ENCODE data around the gene AGPAT4.

AGPAT4 gene

GRCh38 chr6:161166176-161166575, 107.7 kb downstream of the AGPAT4 start:
- DNase-seq, result no peak

- DNase-seq, result no peak
Measured at GRCh38 chr6:161164182-161164625, 109.7 kb downstream of the AGPAT4 start.

DNA sequence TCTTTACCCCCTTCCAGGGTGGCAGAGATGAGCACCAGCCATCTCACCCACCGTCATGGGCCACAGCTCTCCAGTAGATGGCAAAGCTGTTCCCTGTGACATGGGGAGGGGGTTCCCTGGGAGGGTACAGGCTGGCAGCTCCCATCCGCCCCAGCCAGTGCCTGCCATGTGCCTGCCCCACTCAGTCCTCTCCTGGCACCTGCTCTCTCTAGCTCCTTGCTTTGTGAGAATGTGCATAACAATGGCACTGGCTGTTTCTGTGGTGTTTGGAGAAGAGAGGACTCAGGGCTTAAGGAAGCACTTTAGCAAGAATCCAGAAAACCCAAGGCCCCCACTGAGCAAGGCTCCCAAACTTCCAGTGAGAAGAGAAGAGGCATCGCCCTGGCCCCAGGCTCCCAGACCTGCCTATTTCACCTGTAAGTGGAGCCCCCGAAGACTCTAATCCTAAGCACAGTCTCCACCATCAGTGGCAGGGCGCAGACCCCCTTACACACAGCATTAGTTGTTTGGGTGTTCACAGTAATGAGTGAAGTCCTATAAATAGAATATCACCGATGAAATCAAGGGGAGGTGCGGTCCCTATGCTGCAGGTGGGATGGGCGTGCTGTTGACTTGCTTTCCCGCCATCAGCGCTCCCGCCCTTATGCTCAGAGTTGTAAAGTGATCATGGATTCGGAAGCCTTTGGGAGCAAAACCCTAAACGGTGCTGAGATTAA, 110.2 kb downstream of the AGPAT4 start:
- peak in 1 of 14 donors; percentile 29 for DNase-seq

DNA sequence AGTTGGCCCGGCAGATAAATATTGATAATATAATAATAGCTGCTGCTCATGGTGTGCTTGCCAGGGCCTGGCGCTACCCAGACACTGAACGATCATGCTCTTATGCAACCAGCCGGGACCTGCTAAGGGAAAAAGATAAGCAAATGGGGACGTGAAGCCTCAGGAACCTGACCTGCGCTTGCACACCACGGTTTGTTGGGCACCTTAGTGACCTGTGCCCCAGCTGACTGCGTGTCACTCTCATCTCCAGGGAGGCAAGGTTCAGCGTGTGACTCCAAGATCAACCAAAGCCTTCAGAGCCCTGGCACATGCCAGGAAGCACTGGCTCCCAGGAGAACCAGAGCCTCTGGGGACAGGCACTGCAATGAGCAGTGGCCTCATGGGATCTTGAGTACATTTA, 111.1 kb downstream of the AGPAT4 start:
- no peak for DNase-seq

- DNase-seq, result no peak
Measured at GRCh38 chr6:161161889-161162624, 111.8 kb downstream of the AGPAT4 start.

DNA sequence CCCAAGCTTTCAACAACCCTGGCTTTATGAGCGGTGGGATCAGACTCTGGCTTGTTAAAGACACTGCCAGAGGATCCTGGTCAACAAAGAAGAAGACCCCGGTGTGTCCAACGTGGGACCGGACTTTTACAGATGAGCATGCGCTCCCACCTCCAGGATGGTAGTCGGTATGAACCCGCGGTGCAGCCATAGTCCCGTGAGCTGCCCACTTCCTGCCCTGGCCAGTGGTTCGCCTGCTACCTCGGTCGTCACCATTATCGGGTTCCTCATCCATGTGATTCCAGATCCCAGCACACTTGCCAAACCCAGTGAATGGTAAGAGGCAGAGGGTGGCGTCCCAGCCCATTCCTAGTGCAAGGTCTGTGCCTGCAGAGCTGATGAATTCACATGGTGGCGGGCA, 112.7 kb downstream of the AGPAT4 start:
- no peak for DNase-seq

DNA sequence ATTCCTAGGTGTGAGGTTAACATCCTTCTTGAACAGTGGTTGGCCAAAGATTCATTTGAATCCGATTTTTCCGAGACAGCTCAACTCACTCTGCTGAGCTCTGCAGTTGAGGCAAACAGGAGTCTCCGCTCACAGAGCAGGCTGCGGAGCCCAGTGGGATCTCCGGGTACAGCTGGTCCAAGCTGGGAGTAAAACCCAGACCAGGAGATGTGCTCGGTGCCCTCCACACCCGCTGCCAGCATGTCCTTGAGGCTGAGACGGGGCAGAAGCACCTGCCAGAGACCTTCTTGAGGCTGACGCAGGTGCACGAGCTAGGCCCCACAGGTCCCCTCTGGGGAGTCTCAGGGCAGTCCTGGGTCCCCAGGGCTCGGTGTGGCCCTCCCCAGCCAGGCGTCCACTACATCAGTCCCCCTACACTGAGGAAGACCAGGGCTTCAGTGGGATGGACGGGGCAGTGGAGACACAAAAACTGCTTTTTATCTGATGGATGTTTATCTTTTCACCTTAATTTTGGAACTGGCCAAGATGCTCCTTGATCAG, 119.0 kb downstream of the AGPAT4 start:
- DNase-seq, result no peak

GRCh38 chr6:161153725-161154124, 120.1 kb downstream of the AGPAT4 start:
- no peak for DNase-seq

DNA sequence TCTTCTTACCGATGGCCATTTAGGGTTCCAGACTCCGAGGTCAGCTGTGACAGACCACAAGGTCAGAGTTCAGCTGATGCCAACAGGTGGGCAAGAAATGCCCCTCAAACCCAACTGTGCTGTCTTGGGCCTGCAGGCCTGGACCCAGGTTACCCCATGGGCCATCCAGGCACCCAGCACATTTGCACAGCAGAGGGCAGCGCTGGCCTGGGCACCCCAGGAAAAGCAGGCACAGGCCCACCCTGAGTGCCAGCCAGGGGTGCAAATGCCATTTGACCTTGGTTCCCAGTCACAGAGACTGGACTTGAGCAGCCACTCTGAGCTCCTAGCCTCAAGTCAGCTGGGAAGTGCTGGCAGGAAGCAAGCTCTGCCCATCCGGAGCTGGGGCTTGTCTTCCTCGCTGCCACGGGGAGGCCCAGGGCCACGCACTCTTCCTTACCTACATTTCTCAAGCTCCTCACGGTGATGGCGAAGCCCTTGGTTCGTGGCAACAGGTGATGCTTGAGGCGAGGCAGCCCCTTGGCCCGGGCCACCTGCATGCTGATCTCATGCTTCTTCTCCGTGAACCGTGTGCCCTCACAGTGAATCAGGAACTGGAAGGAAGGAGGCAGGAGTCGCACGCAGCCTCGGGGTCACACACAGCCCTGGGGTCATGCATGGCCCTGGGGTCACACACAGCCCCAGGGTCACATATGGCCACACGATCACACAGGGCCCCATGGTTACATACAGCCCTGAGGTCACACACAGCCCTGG, 120.8 kb downstream of the AGPAT4 start:
- peak in 1 of 14 donors; percentile 18 for DNase-seq

- DNase-seq, result no peak
Measured at GRCh38 chr6:161152527-161152862, 121.4 kb downstream of the AGPAT4 start.

DNA sequence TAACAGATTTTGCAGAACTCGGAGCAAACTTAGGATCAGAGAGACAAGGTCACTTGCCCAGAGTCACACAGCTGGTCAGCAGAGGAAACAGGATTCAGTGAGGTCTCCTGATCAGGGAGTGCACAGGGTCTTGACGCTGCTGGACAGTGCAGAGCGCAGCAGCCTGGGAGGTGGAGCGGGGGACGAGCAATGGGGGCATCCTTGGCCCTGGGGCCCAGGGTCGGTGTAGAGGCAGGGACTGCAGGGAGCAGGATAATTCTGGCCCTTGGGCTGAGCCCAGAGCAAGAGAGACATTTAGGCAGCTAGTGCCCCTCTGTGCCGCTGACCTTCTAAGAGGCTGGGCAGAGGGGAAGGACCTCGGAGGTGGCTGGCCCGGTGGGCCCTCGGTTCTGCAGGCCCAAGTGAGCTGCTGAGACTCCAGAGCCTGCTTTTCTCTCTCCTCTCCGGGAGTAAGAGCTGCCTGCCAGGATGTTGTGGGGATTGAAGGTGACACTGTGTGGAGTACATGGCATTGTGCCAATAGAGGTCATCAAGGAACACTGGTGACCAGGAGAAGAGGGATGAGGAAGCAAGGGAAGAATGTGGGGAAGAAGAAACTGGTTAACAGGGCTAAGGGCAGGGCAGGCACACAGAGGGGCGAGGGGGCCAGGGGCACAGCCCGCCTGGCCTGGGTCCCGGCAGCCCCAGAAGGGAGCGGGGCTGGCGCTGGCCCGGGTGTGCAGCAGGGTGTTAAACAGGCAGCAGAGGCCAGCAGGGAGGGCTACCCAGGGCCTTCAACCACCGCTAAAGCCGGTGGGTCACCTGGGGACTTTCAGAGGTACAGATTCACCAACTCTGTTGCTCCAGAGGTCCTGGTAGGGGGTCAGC, 122.0 kb downstream of the AGPAT4 start:
- DNase-seq, result no peak

- DNase-seq, result no peak
Measured at GRCh38 chr6:161151059-161151645, 122.7 kb downstream of the AGPAT4 start.

- no peak for DNase-seq
Measured at GRCh38 chr6:161150566-161150965, 123.3 kb downstream of the AGPAT4 start.

DNA sequence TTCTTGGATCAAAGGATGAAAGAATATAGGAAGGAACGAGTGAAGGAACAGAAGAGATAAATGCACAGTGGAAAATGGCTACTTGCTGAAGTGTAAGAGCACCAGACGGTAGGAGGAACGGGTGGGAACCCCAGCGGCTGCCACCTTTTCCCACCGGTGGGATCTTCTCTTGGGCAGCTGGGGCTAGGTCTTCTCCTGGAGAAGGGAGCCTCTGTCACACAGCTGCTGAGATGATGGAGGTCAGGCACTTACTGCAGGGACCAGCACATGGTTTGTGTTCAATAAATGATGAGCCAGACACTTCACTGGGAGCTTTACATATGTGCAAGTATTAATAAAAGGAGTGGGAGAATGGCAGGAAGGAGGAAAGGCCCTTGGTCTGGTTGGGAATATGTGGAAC, 123.7 kb downstream of the AGPAT4 start:
- no peak for DNase-seq

DNA sequence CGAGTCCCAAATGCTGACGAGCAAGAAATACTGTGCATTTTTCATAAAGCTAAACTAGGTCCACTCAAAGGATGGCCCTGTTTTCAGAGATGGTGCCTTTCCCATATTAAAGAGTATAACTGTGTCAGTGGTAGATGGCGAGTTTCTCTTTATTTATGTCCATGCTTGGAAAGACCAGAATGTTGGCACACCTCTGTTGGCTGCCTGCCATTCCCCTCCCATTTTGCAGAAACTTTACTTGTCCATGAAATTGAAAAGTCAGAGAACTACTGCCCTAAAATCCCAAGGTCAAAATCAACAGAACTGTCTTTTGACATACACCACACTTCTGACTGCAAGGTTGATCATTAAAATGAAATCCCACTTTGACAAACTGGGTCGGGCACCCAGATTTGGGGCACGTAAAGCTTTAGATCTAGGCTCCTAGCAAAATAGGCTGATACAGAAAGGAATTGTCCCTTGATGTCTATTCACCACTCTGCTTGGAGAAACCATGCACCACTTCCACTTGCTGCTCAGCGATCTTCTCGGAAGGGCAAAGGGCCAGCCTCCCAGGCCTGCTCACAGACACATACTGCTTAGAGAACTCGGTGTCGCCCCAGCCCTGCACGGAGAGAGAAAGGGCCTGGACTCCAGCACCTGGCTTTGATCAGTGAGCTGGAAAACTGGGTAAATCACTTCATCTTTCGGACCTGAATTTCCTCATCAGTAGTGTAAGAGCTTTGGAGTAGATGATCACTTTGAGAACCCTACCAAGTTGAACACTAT, 130.0 kb downstream of the AGPAT4 start:
- DNase-seq, result no peak

- DNase-seq, result no peak
Measured at GRCh38 chr6:161142957-161143296, 130.9 kb downstream of the AGPAT4 start.

DNA sequence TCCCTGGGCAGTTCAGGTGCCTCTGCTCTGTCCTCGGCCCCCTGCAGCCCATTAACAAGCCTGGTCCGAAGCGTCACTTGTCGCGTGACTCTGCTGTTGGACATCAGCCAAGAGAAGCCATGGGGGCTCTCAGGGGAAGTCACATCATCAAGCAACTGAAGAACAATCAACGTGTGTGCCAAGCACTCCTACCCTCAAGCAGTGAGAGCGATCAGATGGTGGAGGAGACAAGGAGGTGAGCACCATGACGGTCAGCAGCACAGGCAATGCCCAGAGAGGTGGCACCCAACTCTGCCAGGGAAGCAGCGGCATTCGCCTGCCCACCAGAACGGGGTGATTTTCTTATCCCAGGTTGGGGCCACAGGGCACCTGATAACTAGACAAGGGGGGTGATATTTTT, 132.7 kb downstream of the AGPAT4 start:
- DNase-seq, result no peak

GRCh38 chr6:161140554-161140875, 133.3 kb downstream of the AGPAT4 start:
- DNase-seq, result no peak

DNA sequence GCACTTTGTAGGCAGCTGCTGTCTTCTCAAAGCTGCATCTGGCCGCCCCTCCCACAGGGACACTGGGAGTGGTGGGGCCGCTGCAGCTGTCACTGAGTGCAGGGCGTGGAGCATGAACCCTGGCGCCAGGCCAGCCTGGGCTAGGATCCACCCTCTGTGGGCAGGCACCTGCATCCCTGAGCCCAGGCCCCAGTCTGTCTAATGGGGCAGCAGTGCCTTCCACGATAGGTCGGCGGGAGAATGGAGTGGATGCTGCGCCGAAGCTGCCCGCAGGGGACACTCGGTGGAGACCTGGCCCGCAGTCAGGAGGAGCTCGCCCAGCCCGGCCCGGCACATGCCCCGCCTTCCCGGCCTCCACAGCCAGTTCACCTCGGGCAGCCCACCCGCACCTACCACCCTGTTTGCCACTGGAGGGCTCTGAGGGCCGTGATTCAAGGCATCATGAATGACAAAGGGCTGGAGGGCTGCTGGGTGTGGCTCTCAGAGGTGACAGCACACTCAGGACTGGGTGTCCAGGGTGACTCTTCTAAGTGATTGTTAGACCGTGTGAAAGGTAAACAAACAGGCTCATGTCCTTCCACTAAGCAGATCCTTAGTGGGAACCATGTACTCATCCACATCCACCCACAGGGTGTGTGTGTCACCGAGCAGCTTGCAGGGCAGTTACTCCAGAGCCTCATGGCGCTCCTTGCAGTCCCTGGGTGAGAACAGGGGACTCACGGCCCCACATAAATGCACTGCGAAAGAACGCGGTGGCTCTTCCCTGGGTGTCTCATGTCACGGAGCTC, 133.9 kb downstream of the AGPAT4 start:
- no peak for DNase-seq

- DNase-seq, result no peak
Measured at GRCh38 chr6:161139304-161139765, 134.5 kb downstream of the AGPAT4 start.

Data from C1 segment of cervical spinal cord (tissue), 14 donors.